LNCAP (cell line): ENCODE results near the gene CFAP58.

Source experiments
- TF ChIP-seq, protein P1 (sequence below): fragments of 450-650 bp; IDR thresholded peaks from 2 replicates; pipeline ENCODE4 v1.5.1; 2017; ENCODE audit warnings: mild to moderate bottlenecking

The CFAP58 gene

DNA sequence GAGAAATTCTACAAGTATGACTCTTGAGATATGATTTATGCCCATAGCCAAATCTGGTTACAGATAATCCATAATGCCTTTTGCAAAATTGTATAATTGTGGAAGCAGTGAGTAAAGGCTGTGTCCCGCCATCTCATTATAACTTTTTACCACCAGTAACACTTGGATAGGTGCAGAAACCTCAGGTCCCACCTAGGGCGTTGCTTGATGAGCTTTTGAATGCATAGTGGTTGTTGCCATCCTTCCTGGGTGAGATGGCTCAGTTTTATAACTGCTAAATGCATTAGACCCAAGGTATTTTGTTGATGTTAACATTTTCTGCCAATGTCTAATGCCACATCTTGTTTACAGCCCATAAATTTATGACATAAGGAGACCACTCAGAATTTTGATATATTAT lies 42.9 kb downstream of the CFAP58 start:
- TF ChIP-seq, protein P1, sequence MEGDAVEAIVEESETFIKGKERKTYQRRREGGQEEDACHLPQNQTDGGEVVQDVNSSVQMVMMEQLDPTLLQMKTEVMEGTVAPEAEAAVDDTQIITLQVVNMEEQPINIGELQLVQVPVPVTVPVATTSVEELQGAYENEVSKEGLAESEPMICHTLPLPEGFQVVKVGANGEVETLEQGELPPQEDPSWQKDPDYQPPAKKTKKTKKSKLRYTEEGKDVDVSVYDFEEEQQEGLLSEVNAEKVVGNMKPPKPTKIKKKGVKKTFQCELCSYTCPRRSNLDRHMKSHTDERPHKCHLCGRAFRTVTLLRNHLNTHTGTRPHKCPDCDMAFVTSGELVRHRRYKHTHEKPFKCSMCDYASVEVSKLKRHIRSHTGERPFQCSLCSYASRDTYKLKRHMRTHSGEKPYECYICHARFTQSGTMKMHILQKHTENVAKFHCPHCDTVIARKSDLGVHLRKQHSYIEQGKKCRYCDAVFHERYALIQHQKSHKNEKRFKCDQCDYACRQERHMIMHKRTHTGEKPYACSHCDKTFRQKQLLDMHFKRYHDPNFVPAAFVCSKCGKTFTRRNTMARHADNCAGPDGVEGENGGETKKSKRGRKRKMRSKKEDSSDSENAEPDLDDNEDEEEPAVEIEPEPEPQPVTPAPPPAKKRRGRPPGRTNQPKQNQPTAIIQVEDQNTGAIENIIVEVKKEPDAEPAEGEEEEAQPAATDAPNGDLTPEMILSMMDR, result no peak

DNA sequence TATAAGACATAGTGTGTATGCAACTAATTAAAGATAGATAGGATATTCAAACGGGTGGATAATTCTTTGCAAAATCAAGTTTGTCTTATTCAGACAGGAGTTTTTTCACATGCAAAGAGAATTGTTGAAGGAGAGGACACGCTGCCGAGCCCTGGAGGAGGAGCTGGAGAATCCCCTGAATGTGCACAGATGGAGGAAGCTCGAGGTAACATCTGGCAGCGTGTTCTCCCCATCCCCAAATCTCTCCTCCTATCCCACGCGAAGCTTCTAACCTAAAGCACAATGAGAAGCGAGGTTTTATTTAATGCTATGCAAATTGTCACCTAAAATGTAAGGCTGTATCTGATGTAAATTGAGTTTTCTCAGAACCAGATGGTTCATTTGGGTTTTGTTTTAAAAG lies 50.0 kb downstream of the CFAP58 start:
- TF ChIP-seq, protein P1, result no peak

DNA sequence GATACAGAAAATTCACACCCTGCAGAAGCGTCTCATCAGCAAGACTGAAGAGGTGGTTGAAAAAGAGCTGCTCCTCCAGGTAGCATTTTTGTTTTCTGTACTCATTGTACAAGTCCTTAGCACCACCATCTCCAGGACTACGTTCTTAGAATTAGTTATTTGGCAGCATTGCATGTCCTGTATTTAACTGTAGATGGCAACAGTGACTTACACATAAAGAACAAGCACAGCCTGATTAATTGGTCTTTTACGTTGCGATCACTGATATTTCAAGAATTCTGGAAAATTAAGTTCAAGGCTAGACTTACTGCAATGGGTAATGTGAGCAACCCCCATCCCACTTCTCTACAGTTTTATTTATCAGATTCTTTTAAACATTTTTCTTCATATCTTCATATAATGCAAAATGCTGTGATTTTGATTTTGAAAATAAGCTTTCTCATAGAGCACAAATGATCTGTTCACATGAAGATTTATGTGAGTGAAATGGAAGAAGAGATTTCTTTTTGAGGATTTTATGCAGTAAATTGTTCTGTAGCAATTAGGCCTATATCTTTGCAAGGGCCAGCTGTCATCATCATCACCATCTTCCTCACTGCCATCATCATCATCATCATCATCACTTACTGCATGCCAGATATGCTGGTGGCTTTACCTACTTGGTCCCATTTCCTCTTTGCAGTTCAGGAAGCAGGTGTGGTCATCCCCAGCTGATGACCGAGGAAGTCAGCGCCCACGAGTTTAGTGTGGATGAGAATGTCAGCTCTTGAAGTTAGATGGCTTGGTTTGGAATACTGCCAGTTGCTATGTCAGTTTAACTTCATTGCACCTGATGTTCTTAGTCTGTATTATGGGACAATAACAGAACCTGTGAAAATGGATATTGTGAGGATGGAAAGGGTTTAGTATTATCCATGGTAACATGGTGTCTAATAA lies 53.4 kb downstream of the CFAP58 start:
- TF ChIP-seq, protein P1, result peak; percentile 77

DNA sequence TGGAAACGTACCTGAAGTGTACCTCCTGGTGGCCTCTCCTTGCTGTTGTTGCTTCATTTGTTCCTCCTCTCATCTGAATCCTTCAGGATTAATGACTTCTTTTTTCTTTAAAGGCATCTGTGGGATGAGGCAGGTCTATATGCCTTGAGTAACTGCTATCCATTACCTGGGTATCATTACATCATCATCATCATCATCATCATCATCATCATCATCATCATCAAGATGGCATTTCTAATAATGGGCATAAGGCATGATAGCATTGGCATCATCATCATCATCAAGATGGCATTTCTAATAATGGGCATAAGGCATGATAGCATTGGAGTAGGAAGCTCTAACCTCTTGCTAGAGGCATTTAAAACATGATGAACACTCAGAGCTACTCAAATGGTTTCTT lies 59.9 kb downstream of the CFAP58 start:
- TF ChIP-seq, protein P1, result no peak

DNA sequence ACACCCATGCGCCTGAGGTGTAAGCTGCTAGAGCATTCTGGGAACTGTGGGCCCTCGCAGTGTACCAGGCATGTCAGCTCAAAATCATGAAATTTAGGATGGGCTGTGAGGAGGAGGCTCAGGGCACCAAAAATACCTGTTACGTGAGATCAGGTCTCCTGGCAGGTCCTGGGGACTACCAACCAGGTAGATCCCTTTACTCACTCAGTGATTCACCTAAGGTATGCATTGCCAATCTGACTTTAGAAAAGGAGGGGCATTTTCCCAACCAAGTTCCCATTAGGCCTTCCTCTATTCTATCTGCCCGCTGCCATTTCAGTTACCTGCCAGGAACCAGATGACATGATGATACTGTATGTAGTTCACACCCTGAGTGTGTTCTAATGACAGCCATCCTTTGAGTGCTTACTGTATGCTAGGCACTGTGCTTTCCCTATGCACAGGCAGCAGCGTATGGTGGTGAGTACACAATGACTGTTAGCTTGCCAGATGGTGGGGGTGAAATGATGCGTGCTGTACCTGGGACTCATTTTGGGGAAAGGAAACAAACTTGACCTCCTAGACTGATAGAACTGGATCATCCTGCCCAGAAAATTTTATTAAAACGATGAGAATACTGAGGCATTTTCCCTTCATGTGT lies 62.0 kb downstream of the CFAP58 start:
- TF ChIP-seq, protein P1, result no peak

DNA sequence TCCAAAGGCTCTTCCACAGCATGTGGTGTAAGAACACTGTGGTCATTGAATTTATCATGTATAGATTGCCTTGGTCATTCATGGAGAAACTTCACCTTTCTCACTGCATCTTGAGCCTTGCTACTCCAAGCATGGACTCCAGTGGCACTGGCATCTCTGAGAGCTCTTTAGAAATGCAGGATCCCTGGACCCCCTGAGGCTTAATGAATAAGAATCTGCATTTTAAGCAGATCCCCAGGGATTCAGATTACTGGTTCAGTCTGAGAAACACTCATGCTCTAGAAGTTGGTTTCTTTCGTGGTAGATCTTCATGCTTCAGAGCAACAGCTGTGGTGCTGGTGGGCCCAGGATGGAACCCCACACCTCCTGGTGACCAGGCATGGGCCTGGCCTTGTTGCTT lies 63.2 kb downstream of the CFAP58 start:
- TF ChIP-seq, protein P1, result no peak

DNA sequence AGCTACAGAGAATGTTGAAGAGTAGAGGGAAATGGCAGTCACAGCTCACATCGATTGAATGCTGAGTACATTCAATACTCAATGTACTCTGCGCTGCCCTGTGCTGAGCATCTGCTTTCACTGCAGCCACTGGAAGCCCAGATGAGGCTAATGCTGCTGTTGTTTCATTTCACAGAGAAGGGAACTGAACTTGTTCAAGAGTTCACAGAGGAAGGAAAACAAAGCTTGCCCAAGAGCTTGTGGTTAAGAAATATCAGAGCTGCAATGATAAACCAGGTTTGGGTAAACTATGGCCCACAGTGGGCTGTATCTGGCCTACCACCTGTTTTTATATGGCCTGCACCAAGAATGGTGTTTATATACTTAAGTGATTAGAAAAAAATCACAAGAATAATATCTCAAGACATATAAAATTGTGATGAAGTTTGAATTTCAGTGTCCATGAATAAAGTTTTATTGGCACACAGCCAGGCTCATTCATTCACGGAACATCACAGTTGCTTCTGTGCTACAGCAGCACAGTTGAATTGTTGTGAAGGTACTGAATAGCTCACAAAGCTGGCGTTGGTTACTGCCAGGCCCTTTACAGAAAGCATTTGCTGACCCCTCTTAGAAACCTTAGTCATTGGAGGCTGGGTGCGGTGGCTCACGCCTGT lies 64.1 kb downstream of the CFAP58 start:
- TF ChIP-seq, protein P1, result no peak
